GM18873 (cell line): ENCODE results near the gene ABCG1.

Source experiments
- ATAC-seq: cut with Tn5 transposase; IDR thresholded peaks from one replicate; pipeline ENCODE4 v1.9.1; 2021; ENCODE audit warnings: mild to moderate bottlenecking, moderate library complexity, moderate number of reproducible peaks; ENCODE audit not compliant: unreplicated experiment, low FRiP score

ABCG1 gene

GRCh38 chr21:42341776-42342542 lies 123.0 kb downstream of the ABCG1 start:
- ATAC-seq, result no peak

DNA sequence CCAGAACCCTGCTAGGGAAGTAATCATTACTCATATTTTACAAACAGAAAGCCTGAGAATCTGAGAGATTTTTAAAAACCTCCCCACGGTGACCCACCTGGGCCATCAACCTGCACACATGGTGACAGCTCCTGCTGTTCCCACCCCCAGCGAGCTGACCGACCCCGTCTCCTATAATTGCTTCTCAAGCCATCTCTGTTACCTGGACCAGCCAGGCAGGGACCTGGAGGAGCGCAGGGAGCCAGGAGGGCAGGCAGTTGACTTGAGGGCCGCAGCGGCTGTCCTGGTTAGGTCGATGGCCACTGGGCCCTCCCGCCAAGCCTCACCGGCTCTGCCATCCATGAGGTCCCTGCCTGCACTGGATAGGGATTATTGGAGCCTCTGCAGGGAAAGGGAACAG lies 124.2 kb downstream of the ABCG1 start:
- ATAC-seq, result no peak

DNA sequence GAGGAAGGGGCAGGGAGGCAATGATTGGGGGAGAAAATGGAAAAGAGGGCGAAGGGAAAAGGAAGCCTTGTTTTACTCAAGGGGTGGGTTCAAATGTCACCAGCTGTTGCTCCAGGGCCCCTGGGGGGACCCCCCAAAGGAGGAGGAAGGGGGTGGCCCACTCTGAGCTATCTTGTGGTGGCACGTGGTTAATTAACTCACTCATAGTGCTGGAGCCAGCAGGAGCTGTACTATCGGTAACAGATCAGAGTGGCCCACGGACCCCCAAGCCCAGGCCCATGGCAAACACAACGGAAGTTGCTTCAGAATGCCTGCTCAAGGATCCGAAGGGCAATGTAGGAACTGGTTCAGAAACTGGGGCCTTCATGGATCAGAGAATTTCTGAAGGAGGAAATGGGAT lies 124.6 kb downstream of the ABCG1 start:
- ATAC-seq, result no peak

DNA sequence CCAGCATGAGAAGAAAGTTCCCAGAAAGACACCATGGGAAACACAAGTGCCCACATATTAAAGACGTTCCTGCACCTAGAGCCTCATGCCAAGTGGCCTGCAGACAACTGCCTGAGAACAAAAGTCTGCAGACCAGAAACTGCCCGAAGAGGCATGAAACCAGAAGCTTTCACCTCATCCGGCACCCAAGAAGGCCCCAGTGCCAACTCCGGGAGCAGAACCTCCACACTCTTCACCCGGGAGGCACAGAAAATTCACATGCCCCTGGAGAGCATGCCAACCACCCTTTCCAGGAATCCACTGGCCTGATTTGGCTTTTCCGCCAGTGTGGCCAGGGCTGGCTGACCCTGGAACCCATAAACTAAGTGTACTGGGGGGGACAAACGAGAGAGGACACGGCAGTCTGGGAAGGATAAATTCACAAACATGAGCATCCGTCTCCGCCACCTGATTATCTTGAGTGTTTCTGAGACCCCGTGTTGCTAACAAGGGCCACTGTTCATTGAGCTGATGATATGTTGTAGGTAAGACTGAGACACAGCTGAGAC lies 125.1 kb downstream of the ABCG1 start:
- ATAC-seq, result no peak

DNA sequence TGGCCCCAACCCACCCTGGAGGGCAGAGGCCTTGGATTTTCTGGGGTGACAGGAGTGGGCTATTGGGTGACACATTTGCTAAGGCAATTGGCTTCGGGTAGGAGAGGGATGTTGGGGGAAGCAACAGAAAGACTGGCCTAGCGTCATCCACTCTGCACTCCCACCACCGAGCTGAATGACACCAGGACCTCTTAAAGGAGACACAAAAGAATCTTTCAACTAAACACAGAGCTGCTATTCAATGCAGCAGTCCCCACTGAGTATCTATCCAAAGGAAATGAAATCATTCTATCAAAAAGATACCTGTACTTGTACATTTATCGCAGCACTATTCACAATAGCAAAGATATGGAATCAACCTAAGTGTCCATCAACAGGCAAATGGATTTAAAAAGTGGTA lies 125.7 kb downstream of the ABCG1 start:
- ATAC-seq, result no peak

GRCh38 chr21:42346441-42346840 lies 127.5 kb downstream of the ABCG1 start:
- ATAC-seq, result no peak
